Activated CD4-positive, alpha-beta T cell treated with anti-CD3 and anti-CD28 coated beads for 48 hours (primary cell): ENCODE measurements around the gene PAPSS1.
"Not testable (repeated sequence)": the region's sequence is repeated elsewhere in the genome, so short reads cannot be mapped to it uniquely, and the experiment has no call there.

ENCODE experiments used
- DNase-seq: peaks from one replicate; pipeline ENCODE4 v3.0.0-alpha.2; 2020

The PAPSS1 gene

GRCh38 chr4:107719922-107720722 lies at the start of gene PAPSS1:
Gene PAPSS1, minus strand, starts transcription at chr4:107720234. Its CDS starts 55 bp downstream, at chr4:107720179.
- DNase-seq: peak; percentile 96

GRCh38 chr4:107760281-107760947 lies 40.4 kb upstream of the PAPSS1 start:
- no peak for DNase-seq

- no peak for DNase-seq
These were observed 37.9 kb upstream of the PAPSS1 start for GRCh38 chr4:107757864-107758476.

- no peak for DNase-seq
These were observed 37.2 kb upstream of the PAPSS1 start for GRCh38 chr4:107757283-107757682.

- DNase-seq: no peak
These were observed 35.9 kb upstream of the PAPSS1 start for GRCh38 chr4:107755841-107756356.

- DNase-seq: no peak
These were observed 31.6 kb upstream of the PAPSS1 start for GRCh38 chr4:107751670-107752069.

GRCh38 chr4:107747748-107748486 lies 27.9 kb upstream of the PAPSS1 start:
- no peak for DNase-seq

- DNase-seq: no peak
These were observed 26.1 kb upstream of the PAPSS1 start for GRCh38 chr4:107746161-107746560.

GRCh38 chr4:107744532-107744931 lies 24.5 kb upstream of the PAPSS1 start:
- no peak for DNase-seq

- no peak for DNase-seq
These were observed 23.5 kb upstream of the PAPSS1 start for GRCh38 chr4:107743532-107743931.

- no peak for DNase-seq
These were observed 22.8 kb upstream of the PAPSS1 start for GRCh38 chr4:107742791-107743190.

- DNase-seq: no peak
These were observed 22.2 kb upstream of the PAPSS1 start for GRCh38 chr4:107742196-107742595.

- no peak for DNase-seq
These were observed 21.1 kb upstream of the PAPSS1 start for GRCh38 chr4:107740950-107741701.

GRCh38 chr4:107740381-107740780 lies 20.3 kb upstream of the PAPSS1 start:
- no peak for DNase-seq

GRCh38 chr4:107737450-107737849 lies 17.4 kb upstream of the PAPSS1 start:
- no peak for DNase-seq

- DNase-seq: peak; percentile 35
These were observed 17.0 kb upstream of the PAPSS1 start for GRCh38 chr4:107736924-107737448.

GRCh38 chr4:107736037-107736436 lies 16.0 kb upstream of the PAPSS1 start:
- DNase-seq: no peak

GRCh38 chr4:107734120-107734519 lies 14.1 kb upstream of the PAPSS1 start:
- DNase-seq: peak; percentile 32

GRCh38 chr4:107733431-107733925 lies 13.4 kb upstream of the PAPSS1 start:
- no peak for DNase-seq

GRCh38 chr4:107729050-107729449 lies 9.0 kb upstream of the PAPSS1 start:
- not testable (repeated sequence) for DNase-seq

GRCh38 chr4:107726131-107726925 lies 6.3 kb upstream of the PAPSS1 start:
- not testable (repeated sequence) for DNase-seq
